Measurements from ENCODE around the gene CCND1. TPM values are rescaled to one million over a fixed set of nuclear protein-coding genes. Genes with fewer than 3 reads are reported as not detected.

The CCND1 gene
- total RNA-seq, 1 donor from 2014 or later: 10.5 TPM

DNA sequence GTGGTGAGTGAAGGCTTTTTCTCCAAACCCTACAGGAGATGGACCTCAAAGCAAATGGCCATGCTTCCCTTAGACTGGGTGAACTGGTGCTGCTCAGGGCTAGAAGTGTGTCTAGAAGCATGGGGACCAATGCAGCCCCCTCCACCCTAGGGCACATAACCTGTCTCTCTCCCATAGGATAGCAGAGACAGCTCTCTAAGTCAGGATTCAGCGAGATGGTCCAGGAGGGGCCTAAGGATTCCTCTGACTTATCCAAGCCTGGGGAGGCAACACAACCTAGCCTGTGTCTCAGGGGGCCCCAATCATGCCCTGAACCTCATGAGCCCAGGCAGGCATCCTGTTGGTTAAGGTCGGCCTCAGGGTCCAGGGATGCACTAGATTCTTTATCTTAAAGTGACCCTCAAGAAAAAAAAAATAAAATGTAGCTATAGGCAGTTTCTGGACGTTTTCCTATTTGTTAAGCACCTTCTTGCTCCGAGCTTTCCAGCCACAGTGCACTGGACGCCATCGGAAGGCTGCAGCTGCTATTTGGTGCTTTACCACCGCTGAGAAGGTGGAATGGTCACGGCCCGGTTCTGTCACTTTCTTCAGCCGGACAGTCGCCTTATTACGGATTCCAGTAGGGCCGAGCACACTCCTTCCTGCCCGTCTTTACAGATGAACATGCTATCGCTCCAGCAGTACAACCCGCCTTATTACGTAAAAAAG lies 5.0 kb upstream of the CCND1 start:
- DNase-seq: no peak
- Mint-ChIP-seq H3K4me3 (peak overlapping the region; percentile 41), H3K27ac (no peak overlapping the region), H3K36me3 (ENCODE audit: low read depth) (no peaks in the 10 kb centered on the region), H3K27me3 (peaks cover 27% of the 10 kb centered on the region), H3K9me3 (peaks cover 2% of the 10 kb centered on the region), H3K4me1 (peaks cover 35% of the 10 kb centered on the region)
- CTCF ChIA-PET: no interaction called here
- intact Hi-C loops (cut with micrococcal nuclease): no loop called here
- POLR2A ChIA-PET: no interaction called here
- TF ChIP-seq, protein P1, sequence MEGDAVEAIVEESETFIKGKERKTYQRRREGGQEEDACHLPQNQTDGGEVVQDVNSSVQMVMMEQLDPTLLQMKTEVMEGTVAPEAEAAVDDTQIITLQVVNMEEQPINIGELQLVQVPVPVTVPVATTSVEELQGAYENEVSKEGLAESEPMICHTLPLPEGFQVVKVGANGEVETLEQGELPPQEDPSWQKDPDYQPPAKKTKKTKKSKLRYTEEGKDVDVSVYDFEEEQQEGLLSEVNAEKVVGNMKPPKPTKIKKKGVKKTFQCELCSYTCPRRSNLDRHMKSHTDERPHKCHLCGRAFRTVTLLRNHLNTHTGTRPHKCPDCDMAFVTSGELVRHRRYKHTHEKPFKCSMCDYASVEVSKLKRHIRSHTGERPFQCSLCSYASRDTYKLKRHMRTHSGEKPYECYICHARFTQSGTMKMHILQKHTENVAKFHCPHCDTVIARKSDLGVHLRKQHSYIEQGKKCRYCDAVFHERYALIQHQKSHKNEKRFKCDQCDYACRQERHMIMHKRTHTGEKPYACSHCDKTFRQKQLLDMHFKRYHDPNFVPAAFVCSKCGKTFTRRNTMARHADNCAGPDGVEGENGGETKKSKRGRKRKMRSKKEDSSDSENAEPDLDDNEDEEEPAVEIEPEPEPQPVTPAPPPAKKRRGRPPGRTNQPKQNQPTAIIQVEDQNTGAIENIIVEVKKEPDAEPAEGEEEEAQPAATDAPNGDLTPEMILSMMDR (IDR thresholded peaks at IDR 0.05): no peak
- ATAC-seq (ENCODE audit: low read depth): no peak

DNA sequence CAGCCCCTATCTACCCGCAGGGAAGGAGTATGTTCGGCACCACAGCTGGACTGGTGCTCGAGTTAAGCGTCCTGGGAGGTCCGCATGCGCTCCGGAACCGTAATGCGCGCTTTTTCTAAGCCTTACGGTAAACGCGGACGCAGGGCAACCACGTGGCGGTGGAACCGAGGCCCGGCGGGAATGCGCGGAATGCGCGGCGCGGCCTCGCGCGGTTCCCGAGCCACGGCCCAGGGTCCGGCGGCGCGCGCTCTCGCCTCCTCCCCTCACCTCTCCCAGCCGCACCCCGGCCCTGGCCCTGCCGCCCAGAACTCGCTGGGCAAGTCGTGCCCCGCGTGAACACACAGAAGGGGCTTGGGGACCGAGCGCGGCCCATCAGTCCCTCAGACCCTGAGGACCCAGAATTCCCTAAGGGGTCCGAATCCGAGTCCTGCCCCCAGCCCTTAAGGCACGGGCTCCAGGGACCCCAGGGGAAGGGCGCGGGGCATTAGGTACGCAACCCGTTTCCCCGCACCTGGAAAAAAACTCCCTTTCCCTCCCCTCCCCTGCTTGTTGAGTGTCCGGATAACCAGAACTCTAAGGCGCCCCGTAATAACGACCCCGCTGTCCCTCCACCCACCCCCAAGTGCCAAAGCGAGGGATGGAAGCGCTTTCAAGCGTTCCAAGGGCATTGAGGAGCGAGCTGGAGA lies 4.3 kb upstream of the CCND1 start:
- intact Hi-C loops (cut with micrococcal nuclease): no loop called here
- DNase-seq (no peak), ATAC-seq (ENCODE audit: low read depth) (no peak)
- ChIA-PET POLR2A (no interaction called here), CTCF (interaction anchor here (1.2 kb wide), 1 partner anchor 34 kb away, joined by 3 read pairs; no protein-coding TSS in a partner anchor)
- H3K27me3 Mint-ChIP-seq: peaks cover 27% of the 10 kb centered on the region
- TF ChIP-seq, protein P1 (IDR thresholded peaks at IDR 0.05): no peak
- H3K4me1 Mint-ChIP-seq: peaks cover 40% of the 10 kb centered on the region
- H3K27ac Mint-ChIP-seq: no peak overlapping the region
- H3K9me3 Mint-ChIP-seq: no peaks in the 10 kb centered on the region
- no peaks in the 10 kb centered on the region for H3K36me3 Mint-ChIP-seq (ENCODE audit: low read depth)
- peak overlapping the region; percentile 41 for H3K4me3 Mint-ChIP-seq

DNA sequence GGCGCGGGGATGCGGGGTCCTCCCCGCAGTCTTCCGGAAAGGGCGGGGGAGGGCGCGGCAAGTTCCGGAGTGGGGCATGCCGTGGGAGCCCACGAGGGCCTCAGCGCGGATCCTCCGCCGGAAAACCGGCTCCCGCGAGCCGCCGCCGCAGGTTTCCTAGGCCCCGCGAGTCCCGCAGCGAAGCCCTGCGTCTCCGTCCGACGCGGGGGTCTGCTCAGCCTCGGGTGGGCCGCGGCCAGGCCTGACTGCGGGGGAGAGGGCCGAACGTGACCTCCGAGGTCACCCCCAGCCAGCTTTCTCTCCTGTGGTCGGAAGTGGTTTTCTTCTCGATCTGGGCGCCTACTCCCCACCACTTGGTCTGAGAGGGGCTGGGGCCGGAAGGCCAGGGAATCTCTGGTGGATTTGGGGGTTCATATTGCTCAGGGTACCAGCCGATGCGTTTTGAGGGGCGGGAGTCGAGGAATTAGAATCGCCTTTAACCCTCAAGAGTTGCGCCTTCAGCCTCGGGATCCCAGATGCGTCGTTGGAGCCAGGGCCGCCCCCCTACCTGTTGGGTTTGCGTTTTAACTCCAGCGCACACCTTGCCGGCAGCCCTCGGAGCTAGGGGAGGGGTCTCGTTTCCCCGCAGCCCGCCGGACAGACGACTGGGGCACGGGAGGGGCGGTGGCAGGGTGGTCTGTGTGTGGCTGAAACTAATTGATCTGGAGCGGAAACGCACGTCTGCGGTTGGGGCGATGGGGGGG lies 3.6 kb upstream of the CCND1 start:
- ATAC-seq (ENCODE audit: low read depth) (no peak), DNase-seq (no peak)
- no peak overlapping the region for H3K27ac Mint-ChIP-seq
- TF ChIP-seq, protein P1 (IDR thresholded peaks at IDR 0.05): no peak
- peaks cover 40% of the 10 kb centered on the region for H3K4me1 Mint-ChIP-seq
- ChIA-PET POLR2A (interaction anchor here (0.6 kb wide), 1 partner anchor 1810 kb away, joined by 3 read pairs; no protein-coding TSS in a partner anchor), CTCF (interaction anchor here (1.2 kb wide), 1 partner anchor 33 kb away, joined by 3 read pairs; no protein-coding TSS in a partner anchor)
- intact Hi-C loops (cut with micrococcal nuclease): no loop called here
- peak overlapping the region; percentile 48 for H3K4me3 Mint-ChIP-seq
- H3K36me3 Mint-ChIP-seq (ENCODE audit: low read depth): no peaks in the 10 kb centered on the region
- H3K27me3 Mint-ChIP-seq: peaks cover 24% of the 10 kb centered on the region
- H3K9me3 Mint-ChIP-seq: no peaks in the 10 kb centered on the region

DNA sequence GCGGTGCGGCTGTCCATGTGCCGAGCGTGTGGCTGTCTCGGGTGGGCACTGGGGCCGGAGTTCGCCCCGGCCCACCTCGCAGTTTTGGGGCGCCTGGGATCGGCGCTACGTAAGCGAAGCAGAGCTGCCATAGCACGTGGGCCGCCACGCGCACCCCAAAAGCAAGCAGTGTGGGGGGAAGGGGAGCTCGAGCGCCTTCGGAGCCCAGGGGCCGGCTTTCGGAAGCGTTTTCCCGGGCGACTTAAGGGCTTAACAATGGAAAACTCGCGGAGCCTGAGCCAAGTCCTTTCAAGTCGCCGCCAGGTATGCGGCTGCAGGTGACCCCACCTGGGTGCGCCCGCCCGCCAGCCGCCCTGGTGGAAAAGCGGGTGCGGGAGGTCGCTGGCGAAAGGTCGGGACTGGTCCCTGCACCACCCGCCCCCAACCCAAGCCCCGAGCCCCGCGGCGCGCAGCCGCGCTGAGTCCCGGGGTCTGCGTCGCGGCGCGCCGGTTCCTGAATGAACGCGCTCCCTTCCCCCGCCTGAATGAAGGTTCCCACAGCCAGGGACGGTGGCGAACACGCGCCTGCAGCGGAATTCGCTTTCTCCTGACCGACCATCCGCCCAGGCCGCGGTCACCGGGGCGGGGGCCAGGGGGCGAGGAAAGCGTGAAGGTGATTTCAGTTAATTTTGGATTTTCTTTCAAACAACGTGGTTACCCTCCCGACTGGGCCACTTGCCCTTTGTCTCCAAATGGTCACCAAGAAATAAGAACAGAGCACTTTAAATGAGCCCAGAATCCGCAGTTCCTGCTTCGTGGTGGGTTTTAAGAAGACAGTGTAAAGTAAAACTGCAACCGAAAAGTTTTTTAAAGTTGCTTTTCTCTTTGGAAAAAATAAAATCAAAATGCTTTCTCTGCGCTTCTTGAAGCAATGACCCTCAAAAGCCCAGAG lies 2.8 kb upstream of the CCND1 start:
- peaks cover 22% of the 10 kb centered on the region for H3K27me3 Mint-ChIP-seq
- peaks cover 40% of the 10 kb centered on the region for H3K4me1 Mint-ChIP-seq
- ChIA-PET POLR2A (interaction anchor here (0.6 to 1.2 kb wide), 3 partner anchors 341 to 1809 kb away, joined by 3 to 8 read pairs (median 5); no protein-coding TSS in a partner anchor), CTCF (interaction anchor here (1.2 kb wide), 1 partner anchor 32 kb away, joined by 3 read pairs; no protein-coding TSS in a partner anchor)
- H3K36me3 Mint-ChIP-seq (ENCODE audit: low read depth): no peaks in the 10 kb centered on the region
- H3K27ac Mint-ChIP-seq: no peak overlapping the region
- peak overlapping the region; percentile 60 for H3K4me3 Mint-ChIP-seq
- ATAC-seq (ENCODE audit: low read depth): no peak
- TF ChIP-seq, protein P1 (IDR thresholded peaks at IDR 0.05): no peak
- no peak for DNase-seq
- H3K9me3 Mint-ChIP-seq: no peaks in the 10 kb centered on the region
- intact Hi-C loops (cut with micrococcal nuclease): no loop called here

All from activated B cell treated with CpG ODN at 0.5 μM for 24 hours (primary cell).